Activated T-helper 1 cell treated with Interleukin-2 at 50 U/mL for 16 hours (primary cell): ENCODE results near the gene PLPPR1.

ENCODE experiments used
- DNase-seq: peaks from one replicate; pipeline ENCODE4 v3.0.0-alpha.2; 2020; ENCODE audit warnings: low read depth

PLPPR1 gene

DNA sequence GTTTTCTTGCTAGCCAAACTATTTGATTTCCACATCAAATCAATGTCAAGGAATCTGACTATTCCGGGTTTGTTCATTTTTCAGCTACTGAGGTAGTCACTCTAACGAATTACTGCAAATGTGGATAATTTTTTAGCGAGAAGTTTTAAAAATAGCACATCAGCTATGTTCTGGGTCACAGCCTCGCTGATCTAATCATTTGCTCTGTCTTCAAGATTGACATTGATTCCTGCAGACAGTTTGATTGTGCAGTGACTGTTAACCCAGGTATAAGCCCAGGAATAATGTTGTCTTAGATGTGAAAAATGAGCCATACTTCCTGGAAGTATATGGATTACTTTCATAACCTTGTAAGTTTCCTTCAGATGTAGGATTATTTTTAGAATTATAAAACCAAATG, 181.1 kb downstream of the PLPPR1 start:
- no peak for DNase-seq

DNA sequence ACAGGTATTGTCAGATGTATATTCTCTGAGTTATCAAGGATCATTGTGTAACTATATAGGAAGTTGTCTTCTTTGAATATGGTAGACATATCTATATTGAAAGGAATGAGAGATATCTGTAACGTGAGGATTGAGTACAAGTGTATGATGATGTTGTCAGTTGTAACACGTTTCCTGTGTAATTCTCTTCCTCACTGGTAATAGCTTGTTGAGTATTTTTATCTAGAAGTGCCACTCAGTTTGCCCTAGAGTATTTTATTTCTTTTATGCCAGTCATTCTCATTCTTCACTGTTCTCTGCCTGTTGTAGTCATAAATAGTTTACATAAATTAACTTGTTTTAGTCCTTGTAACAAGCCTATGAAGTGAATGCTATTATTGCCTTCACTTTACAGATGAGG, 184.1 kb downstream of the PLPPR1 start:
- no peak for DNase-seq

DNA sequence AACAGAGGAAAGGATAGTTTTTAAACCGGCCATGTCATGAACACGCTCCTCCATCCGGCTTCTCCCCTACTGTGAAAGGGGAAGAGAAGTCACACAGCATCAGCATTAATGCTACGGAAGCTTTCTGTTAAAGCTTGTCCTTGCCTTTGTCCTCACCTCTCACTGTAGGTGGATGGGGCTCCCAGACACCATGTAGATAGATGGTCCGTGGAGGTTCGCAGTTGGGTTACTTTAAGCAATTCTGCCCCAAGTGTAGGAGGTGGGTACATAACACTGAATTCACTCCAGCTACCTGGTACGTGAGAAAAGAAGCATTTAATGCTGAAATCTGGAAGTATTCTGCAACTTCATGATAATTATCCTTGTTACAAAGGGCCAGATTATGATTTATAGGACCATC, 190.5 kb downstream of the PLPPR1 start:
- DNase-seq = no peak

DNA sequence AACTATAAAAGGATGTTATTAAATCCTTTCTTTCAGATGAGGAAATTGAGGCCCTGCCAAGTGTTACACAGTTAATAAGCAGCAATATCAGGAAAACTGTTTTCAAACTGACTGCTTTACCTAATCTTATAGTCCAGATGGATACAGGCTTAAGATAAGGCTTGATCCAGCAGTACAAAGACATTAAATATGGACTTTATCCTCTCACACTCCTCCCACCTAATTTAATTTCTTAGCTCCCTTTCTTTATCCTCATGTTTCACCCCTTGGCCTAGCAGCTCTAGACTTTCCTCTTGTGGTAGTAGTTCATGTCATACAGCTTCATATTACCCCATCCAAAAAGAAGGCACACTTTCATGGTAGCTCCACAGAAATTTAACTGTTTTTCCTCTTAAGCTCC, 191.8 kb downstream of the PLPPR1 start:
- no peak for DNase-seq

DNA sequence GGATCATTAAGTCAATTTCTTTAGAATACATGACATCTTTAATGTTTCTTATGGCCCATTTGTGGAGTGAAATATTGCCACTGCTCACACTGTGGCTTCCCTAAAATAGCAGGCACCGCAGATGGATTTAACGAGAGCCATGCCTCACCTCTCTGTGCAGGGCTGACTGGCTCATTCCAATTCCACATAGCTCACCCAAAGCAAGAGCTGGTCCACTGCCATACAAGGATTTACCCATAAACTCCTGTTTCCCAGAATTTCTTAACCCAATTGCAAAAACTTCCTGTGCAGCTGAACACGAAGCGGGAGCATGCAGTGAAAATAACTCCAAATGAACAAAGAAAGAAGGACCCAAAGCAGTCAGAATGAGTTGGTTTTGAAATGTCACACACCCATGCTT, 196.7 kb downstream of the PLPPR1 start:
- DNase-seq = no peak

DNA sequence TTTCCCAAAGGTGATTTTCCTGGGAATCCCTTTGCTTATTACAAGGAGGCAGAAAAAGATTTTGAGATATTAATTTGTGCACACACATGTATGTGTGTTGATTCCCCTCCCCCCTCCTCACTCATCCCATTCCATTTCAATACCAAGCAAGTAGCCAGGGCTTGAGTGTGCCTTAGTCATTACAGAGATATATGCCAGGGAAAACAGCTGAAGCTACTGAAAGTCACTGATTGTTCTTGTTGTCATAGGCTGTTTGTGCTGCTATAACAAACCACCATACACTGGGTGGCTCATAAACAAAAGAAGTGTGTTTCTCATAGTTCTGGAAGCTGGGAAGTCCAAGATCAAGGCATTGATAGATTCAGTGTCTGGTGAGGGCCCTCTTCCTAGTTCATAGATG, 197.6 kb downstream of the PLPPR1 start:
- DNase-seq = no peak

DNA sequence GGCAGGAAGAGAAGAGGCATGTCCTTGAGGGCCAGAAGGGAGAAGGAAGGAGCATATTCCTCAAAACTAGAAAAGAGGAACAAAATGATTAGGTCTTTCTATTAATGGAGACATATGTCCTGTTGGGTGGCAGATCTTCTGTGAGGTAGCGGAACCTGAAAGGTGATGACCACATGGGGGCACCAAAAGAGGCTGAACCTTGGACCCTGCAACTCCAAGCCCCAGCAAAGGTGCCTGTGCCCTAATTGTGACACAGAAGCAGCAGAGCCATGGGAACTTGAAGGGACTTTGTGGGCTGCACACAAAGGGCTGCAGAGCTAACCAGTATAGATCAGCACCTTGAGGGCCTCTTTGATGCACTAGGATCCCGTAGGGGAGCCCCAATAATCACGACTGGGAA, 198.3 kb downstream of the PLPPR1 start:
- DNase-seq = no peak

DNA sequence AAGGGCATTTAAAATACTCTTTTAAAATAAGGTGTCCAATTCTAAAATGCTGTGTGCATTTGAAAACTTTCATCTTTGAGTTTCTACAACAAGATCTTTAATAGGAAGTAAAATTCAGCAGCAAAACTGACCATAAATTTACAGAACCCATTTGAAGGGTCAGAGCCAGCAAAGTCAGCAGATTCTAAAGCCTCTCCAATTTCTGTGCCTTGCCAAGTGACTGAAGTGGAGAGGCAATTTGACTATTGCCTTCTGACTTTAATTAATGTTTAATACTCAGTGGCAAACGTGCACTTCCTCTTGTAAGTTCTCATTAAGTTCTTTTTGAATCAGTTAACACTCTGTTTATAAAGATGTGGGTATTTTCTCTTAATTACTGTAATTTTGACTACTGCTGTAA, 201.1 kb downstream of the PLPPR1 start:
- DNase-seq = no peak

DNA sequence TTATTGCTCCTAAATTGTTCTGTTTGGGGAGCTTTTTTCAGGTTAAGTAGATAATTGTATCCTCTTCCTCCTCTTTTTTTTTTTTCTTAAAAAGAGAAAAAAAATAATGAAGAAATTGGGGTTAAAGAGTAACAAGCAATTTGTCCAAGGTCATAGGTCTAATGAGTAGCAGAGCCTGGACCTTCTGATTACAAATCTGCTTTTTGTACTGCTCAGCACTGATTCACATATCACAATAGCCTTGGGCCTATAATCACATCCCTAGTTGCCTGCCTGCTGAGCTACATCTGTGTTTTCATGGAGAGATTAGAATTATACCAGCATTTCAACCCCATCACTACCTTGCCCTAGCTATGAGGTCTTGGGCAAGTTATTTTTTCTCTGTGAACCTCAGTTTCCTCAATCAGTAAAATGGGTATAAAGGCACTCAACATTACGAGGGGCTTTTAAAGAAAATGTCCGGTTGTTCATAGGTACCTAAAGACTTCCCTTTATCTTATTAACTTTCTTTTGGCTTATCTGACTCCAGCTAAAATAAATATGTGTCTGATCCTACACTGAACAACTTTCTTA, 204.0 kb downstream of the PLPPR1 start:
- DNase-seq = no peak

DNA sequence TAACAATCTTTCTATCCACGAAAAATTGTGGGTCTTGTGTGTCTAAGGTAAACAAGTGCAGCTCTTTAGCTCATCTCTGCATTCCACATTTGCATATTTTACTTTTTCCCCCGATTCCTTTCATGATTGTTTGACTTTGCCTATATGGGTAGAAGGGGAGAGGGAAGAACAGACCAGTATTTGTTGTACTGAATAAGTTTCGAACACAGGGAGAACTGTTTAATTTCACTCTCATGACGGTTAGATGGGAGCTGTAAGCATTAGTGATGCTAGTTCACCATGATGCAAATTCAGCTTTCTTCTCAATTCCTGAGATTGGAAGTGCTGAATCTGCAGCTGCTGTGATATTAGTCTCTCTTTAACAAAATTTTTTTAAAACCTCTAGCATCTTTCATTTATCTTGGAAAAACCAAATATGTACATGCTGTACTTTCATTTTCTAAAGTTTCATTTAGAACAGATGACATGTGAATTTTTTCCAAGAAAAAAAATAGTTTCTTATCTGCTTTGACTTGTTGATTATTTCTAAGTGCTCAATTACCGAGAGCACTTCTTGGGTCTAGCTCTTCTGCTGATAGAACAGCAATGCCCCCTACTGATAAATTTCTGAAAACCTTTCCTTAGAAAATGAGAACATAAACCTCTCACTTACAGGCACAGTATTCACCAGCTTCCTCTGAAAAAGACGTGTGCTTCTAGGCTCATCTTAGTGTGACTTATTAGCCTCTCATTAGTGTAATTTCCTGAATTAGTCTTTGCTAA, 206.8 kb downstream of the PLPPR1 start:
- no peak for DNase-seq

DNA sequence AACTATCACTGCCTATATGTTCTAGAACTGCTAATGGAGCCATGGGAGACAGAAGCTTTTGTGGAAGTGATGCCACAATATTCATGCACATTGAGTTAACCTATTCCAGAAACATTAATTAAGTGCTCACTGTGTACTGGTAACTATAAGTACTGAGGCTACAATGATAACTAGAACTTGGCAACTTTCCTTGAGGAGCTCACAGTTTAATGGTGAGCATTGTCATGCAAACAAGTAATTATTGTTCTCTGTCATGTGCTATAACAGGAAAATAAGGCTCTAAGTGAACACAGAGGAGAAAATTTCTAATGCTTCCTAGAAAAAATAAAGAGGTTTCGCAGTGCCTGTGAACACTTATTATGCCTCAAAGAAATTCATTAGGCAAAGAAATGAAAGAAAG, 214.1 kb downstream of the PLPPR1 start:
- DNase-seq = no peak

DNA sequence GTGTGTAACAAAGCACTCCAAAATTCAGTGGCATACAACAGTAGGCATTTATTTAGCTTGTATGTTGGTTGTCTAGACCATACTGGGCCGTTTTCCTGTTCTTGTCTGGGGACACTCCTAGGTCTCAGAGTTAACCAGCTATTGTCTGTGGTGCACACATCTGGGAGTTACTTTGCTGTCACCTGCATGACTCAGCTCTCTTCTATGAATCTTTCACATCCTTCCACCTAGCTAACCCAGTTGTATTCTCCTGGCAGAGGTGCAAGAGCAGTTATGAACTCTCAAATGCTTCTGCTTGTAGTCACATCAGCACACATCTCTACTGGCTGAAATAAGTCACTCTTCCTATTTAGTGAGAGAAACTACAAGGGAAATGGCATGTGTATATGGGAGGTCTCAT, 218.2 kb downstream of the PLPPR1 start:
- DNase-seq = no peak

DNA sequence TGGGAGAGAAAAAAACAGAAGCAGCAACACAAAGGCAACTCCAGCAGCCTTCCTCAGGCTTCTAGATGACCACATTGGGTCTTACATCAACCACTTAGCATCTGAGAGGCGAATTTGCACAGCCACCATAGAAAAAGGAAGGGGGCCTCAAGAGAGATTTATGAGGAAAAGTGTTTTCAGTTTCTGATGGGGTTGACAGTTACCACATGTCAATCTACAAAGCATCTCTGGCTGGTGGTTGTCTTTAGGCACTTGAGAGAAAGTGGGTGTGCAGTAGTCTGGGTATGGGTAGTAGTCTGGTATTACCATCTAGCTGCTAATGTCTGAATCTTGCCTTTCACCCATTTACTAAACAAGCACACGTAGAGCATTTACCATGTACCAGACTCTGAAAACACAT, 218.8 kb downstream of the PLPPR1 start:
- DNase-seq = no peak

DNA sequence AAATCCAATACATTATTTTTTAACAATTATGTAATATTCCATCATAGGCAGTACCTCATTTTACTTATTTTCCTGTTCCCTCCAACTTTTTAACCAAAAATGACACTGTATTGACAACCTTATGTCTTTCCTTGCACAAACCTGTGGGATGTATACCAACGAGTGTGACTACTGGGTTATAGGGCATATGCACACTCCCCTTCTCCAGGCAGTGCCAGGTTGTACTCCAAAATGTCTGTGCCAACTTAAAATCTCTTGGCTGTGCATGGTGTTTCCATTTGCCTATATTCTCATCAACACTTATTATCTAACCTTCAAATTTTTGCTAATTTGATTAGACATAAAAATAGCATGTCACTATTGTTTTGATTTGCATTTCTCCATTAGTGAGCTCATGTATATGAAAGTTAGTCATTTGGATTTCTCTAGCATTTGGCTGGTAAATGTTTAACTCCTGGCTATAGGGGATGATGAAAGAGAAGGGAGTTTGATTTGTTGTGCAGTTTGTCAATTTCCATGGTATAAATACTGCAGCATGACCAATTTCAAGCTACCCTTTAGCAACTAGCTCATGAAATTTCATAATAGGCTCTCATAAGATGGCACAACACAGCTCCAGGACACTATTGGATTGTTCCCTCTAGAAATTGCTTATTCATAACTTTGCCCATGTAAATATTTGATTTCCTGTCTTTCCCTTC, 226.4 kb downstream of the PLPPR1 start:
- DNase-seq = no peak

DNA sequence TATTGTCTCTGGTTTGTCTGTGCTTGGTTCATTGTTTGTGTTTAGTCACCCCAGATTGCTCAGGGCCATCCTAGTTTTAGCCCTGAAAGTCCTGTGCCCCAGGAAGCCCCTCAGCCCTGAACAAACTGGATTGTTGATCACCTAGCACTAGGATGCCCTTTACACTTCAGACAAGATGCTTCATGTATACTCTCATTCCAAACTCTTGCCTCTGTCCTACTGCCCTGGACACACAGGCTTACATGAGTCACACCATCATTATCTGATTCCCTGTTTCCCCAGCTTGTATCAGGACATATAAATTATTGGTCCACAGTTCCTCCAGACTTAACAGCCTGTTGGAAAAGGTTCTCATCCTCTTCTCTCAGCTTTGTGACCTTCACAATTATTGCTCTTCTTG, 236.2 kb downstream of the PLPPR1 start:
- no peak for DNase-seq

DNA sequence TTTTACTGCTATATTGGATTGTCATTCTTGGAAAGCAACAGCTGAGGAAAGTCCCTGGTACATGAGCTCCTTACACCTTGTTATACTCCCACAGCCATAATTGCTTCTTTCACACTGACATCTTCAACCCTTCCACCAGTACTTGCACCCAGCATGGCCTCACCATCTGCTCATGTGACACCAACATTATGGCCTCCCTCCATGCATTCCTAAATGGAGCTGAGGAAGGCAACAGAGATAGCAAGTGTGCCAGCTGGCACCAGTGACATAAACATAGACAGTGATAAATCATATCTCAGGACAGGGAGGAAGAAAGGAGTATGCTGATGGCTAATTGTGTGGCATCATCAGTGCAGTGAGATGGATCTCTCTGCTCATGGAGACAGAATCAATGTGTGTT, 236.7 kb downstream of the PLPPR1 start:
- no peak for DNase-seq

DNA sequence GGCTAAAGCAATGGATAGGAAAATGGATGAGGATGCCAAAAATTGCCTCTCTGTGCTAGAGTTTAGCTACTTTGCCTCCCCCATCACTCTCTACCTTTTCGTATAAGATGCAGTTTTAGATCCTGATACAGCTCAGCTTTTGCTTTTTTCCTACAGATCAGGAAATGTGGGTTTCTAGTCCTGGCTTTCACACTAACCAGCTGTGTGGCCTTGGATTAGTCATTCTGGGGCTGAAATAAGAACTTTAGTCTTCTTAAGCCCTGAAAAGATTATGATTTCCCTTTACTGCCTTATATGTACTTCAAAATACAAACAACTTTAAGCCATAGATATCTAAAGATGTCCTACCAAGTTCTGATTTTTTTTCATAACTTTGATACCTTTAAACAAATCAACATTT, 239.9 kb downstream of the PLPPR1 start:
- no peak for DNase-seq

DNA sequence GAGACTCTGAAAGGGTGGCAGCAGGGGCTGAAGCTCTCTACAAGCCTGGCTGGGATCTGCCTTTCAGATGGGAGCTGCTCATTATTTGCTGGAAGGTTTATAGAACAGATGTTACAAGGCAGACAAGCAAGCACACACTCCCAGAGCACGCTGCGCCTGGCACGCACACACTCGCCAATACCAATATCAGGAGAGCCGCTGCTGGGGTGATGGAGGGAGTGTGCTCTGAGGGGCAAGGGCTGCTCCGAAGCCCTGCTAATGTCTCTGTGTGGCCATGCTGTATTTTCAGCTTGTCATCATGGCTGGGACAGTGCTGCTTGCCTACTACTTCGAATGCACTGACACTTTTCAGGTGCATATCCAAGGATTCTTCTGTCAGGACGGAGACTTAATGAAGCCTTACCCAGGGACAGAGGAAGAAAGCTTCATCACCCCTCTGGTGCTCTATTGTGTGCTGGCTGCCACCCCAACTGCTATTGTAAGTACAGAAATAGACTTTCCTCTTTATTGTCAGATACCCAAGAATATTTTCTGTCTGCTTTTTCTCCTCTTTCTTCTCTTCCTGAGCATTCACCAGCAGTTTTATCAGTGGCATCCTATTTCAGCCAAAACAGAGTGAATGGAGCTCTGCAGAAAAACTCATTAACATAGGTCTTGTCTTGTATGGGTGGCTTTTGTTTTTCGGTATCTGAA, 241.2 kb downstream of the PLPPR1 start:
- no peak for DNase-seq

DNA sequence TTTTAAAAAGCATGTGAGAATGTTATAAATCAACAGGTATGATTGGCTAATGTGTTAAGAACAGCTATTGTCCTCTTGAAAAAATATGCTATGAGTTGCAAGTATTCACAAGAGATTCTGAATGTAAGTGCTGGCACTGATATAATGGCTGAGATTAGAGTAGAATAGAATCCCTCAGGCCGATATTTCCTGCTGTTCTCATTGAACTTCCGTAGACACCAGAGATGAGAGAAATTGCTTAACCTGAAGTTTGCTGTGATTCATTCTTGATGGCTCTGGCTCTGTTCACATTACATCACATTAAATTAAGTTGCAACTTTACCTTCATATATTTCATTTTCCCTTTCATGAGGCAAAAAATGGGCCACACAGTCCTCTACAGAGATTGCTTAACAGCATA, 241.8 kb downstream of the PLPPR1 start:
- DNase-seq = no peak

DNA sequence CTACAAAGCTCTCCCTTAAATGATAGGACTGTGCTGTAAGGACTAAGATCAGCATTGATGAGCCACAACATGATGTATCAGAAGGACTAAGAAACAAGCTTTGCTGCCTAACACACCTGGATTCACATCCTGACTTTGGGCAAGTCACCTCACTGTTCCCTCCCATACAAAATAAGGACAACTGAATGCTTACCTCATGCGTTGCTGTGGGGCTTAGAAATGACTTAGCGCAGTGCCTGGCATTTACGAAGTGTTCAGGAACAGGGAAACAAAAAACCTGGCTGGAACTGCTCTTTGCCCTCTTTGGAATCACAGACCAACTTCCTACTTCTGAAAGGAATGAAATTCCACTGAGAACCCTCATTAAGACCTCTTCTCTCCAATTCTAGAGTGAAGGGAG, 242.6 kb downstream of the PLPPR1 start:
- no peak for DNase-seq

DNA sequence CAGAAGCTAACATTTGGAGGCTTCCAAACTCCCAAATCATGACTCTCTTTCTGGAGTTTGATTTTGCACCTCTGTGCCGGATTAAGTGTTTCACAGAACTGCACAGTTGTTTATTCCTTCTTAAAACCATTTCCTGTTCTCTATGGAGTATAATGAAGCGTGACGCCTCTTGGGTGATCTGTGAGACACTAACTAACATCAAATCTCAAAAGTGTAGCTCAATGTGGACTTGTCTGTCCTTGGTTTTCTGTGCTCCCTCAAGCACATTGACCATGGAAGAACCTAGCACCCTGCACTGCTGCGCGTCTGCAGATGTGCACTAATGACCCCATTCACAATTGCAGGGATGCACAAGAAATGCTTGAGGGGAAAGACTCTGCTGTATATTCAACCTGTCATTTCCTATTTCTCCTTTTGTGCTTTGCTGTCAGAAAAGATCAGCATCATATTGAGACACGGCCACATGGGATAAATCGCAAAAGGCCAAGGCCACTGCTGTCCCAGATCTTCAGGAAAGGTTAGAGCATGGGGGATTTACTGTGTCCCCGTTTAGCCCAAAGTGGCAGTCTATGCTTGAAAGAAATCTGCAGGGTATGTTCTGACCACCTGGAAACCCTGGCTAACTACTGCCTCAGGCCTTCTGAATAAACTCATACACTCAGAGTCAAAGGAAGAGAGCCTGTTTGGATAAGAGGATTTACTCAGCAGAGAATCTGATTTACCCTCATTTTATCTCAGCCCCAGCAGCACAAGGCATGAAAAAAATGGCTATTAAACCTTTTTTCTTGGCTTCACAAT, 246.6 kb downstream of the PLPPR1 start:
- no peak for DNase-seq

DNA sequence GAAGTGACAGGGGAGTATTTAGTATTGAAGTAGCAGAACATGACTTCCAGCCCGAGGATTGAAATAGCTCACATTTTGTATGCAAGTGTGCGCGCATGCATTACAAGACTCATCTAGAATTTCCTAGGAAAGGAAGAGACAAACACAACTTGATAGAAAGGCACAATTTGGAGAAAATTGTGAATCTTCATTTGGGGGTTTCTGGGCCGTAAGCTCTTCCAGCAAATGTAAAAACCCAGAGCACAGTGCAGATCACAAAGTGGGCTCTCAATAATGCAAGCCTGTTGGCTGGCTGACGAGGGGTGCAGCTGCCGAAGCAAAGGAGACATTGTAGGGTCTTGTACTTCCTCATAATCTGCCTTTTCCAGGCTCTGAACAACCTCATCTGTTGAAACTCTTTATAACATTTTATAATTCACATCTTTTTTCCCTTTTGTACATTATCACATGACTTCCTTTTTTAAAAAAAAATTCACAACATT, 247.3 kb downstream of the PLPPR1 start:
- DNase-seq = no peak
